GM12878 (cell line): ENCODE data around the gene NCKAP5. TPM values are rescaled to one million over a fixed set of nuclear protein-coding genes. Genes with fewer than 3 reads are reported as not detected.

ENCODE experiments used
- IKZF2 ChIP-seq, 2 experiments: fragments of 450-650 bp; IDR thresholded peaks; 2 replicates each; pipeline ENCODE4 v1.6.1; 2017; ENCODE audit warnings: mild to moderate bottlenecking in 2 of 2, moderate library complexity in 2 of 2
- RFX5 ChIP-seq: IDR thresholded peaks from 2 replicates; pipeline ENCODE4 v1.6.1; 2011; ENCODE audit warnings: low read depth, low read length, improper control_type of control experiment
- SMARCA5 ChIP-seq: fragments of 450-650 bp; IDR thresholded peaks from 2 replicates; pipeline ENCODE4 v1.6.1; 2017; ENCODE audit warnings: mild to moderate bottlenecking
- TBL1XR1 ChIP-seq: IDR thresholded peaks from 2 replicates; pipeline ENCODE4 v1.6.1; 2012; ENCODE audit warnings: low read depth, low read length, improper control_type of control experiment
- polyA plus RNA-seq, 11 experiments: library from polyadenylated mRNA; depleted of rRNA in 4 of 11; unstranded in 6 of 11; stranded (reverse) in 5 of 11; fragments of >200 nt; fragmentation: Nextera tagmentation in 4 of 11; fragmentation: Illumina TruSeq in 1 of 11; extraction: Ambion mirVana in 4 of 11; extraction: Trizol in 1 of 11; gene quantifications; 1 replicate in 1 of 11; 2 replicates in 10 of 11; pipeline versions ENCODE4 v1.2.1 to v1.2.3, GENCODE V29; 2011 to 2016; ENCODE audit warnings: inconsistent platforms in 2 of 11, missing spikeins in 2 of 11, low read depth in 1 of 11
- total RNA-seq, 4 experiments: library from RNA; depleted of rRNA in 3 of 4; stranded (reverse); fragments of >200 nt in 3 of 4; fragmentation: Illumina TruSeq in 1 of 4; extraction: Trizol in 1 of 4; gene quantifications; 2 replicates each; pipeline versions ENCODE4 v1.2.1 to v1.2.3, GENCODE V29; 2013 to 2021
- TF ChIP-seq, protein P1 (sequence below): IDR thresholded peaks from 2 replicates; pipeline ENCODE4 v1.6.1; 2012; ENCODE audit warnings: improper control_type of control experiment, low read depth, low read length; ENCODE audit not compliant: insufficient replicate concordance
- TF ChIP-seq, protein P2 (sequence below): fragments of 450-650 bp; IDR thresholded peaks from 2 replicates; pipeline ENCODE4 v1.6.1; 2016; ENCODE audit warnings: mild to moderate bottlenecking
- TF ChIP-seq, protein P3 (sequence below): IDR thresholded peaks from 2 replicates; pipeline ENCODE4 v1.6.1; 2012; ENCODE audit warnings: mild to moderate bottlenecking, low read depth, low read length
- TF ChIP-seq, protein P4 (sequence below): fragments of 450-650 bp; IDR thresholded peaks from 2 replicates; pipeline ENCODE4 v1.6.1; 2017; ENCODE audit warnings: antibody characterized with exemption, mild to moderate bottlenecking, moderate library complexity

Gene NCKAP5
- total and polyA plus RNA-seq, 10 of the 15 experiments (the other 5 are each of a cell fraction or from before 2014, with no cell fraction given): 0.06 to 0.44 (median 0.16) TPM

DNA sequence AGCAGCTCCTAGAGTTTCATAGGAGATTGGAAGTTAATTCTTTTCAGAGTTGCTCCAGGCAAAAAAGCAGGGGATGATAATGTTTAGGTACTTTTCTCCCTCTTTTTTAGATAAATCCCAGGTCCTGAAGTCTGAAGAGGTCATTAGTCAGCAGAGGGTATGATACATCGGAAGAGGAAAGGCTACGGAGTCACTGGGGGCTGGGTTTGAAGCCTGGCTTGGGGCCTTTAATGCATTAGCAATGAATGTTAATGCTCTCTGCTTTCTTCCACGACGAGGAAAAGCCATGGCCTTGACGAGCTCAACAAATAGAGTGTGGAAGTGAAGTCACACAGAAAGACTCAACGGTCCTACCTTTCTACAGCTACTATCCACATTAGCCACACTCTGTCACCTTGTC is 235.1 kb downstream of the NCKAP5 start (continued):
- TF ChIP-seq, protein P1, sequence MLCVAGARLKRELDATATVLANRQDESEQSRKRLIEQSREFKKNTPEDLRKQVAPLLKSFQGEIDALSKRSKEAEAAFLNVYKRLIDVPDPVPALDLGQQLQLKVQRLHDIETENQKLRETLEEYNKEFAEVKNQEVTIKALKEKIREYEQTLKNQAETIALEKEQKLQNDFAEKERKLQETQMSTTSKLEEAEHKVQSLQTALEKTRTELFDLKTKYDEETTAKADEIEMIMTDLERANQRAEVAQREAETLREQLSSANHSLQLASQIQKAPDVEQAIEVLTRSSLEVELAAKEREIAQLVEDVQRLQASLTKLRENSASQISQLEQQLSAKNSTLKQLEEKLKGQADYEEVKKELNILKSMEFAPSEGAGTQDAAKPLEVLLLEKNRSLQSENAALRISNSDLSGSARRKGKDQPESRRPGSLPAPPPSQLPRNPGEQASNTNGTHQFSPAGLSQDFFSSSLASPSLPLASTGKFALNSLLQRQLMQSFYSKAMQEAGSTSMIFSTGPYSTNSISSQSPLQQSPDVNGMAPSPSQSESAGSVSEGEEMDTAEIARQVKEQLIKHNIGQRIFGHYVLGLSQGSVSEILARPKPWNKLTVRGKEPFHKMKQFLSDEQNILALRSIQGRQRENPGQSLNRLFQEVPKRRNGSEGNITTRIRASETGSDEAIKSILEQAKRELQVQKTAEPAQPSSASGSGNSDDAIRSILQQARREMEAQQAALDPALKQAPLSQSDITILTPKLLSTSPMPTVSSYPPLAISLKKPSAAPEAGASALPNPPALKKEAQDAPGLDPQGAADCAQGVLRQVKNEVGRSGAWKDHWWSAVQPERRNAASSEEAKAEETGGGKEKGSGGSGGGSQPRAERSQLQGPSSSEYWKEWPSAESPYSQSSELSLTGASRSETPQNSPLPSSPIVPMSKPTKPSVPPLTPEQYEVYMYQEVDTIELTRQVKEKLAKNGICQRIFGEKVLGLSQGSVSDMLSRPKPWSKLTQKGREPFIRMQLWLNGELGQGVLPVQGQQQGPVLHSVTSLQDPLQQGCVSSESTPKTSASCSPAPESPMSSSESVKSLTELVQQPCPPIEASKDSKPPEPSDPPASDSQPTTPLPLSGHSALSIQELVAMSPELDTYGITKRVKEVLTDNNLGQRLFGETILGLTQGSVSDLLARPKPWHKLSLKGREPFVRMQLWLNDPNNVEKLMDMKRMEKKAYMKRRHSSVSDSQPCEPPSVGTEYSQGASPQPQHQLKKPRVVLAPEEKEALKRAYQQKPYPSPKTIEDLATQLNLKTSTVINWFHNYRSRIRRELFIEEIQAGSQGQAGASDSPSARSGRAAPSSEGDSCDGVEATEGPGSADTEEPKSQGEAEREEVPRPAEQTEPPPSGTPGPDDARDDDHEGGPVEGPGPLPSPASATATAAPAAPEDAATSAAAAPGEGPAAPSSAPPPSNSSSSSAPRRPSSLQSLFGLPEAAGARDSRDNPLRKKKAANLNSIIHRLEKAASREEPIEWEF: no peak
- TF ChIP-seq RFX5: no peak
- TF ChIP-seq, protein P2, sequence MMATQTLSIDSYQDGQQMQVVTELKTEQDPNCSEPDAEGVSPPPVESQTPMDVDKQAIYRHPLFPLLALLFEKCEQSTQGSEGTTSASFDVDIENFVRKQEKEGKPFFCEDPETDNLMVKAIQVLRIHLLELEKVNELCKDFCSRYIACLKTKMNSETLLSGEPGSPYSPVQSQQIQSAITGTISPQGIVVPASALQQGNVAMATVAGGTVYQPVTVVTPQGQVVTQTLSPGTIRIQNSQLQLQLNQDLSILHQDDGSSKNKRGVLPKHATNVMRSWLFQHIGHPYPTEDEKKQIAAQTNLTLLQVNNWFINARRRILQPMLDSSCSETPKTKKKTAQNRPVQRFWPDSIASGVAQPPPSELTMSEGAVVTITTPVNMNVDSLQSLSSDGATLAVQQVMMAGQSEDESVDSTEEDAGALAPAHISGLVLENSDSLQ: no peak
- TF ChIP-seq, protein P3, sequence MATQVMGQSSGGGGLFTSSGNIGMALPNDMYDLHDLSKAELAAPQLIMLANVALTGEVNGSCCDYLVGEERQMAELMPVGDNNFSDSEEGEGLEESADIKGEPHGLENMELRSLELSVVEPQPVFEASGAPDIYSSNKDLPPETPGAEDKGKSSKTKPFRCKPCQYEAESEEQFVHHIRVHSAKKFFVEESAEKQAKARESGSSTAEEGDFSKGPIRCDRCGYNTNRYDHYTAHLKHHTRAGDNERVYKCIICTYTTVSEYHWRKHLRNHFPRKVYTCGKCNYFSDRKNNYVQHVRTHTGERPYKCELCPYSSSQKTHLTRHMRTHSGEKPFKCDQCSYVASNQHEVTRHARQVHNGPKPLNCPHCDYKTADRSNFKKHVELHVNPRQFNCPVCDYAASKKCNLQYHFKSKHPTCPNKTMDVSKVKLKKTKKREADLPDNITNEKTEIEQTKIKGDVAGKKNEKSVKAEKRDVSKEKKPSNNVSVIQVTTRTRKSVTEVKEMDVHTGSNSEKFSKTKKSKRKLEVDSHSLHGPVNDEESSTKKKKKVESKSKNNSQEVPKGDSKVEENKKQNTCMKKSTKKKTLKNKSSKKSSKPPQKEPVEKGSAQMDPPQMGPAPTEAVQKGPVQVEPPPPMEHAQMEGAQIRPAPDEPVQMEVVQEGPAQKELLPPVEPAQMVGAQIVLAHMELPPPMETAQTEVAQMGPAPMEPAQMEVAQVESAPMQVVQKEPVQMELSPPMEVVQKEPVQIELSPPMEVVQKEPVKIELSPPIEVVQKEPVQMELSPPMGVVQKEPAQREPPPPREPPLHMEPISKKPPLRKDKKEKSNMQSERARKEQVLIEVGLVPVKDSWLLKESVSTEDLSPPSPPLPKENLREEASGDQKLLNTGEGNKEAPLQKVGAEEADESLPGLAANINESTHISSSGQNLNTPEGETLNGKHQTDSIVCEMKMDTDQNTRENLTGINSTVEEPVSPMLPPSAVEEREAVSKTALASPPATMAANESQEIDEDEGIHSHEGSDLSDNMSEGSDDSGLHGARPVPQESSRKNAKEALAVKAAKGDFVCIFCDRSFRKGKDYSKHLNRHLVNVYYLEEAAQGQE: no peak
- no peak for TF ChIP-seq IKZF2 (IDR thresholded peaks at IDR 0.05)
- no peak for TF ChIP-seq SMARCA5
- TF ChIP-seq, protein P4, sequence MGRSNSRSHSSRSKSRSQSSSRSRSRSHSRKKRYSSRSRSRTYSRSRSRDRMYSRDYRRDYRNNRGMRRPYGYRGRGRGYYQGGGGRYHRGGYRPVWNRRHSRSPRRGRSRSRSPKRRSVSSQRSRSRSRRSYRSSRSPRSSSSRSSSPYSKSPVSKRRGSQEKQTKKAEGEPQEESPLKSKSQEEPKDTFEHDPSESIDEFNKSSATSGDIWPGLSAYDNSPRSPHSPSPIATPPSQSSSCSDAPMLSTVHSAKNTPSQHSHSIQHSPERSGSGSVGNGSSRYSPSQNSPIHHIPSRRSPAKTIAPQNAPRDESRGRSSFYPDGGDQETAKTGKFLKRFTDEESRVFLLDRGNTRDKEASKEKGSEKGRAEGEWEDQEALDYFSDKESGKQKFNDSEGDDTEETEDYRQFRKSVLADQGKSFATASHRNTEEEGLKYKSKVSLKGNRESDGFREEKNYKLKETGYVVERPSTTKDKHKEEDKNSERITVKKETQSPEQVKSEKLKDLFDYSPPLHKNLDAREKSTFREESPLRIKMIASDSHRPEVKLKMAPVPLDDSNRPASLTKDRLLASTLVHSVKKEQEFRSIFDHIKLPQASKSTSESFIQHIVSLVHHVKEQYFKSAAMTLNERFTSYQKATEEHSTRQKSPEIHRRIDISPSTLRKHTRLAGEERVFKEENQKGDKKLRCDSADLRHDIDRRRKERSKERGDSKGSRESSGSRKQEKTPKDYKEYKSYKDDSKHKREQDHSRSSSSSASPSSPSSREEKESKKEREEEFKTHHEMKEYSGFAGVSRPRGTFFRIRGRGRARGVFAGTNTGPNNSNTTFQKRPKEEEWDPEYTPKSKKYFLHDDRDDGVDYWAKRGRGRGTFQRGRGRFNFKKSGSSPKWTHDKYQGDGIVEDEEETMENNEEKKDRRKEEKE: no peak
- no peak for TF ChIP-seq TBL1XR1
- TF ChIP-seq, all 136 proteins: peak for 0
